Colon (tissue), 2 donors: ENCODE results near the gene IDH2.

Source experiments
- FAIRE-seq: peaks from 2 replicates; lab custom pipeline; 2012; peaks lifted over from hg19 to GRCh38; lab: Jason Lieb, UNC
- donor health status: control.
- donor health status: control.

Gene IDH2

GRCh38 chr15:90063770-90064247, 38.5 kb downstream of the IDH2 start:
- no peak for FAIRE-seq

- FAIRE-seq = no peak
These were observed 39.1 kb downstream of the IDH2 start for GRCh38 chr15:90062973-90063769.

GRCh38 chr15:90062462-90062932, 39.8 kb downstream of the IDH2 start:
- FAIRE-seq = no peak

GRCh38 chr15:90062023-90062442, 40.2 kb downstream of the IDH2 start:
- no peak for FAIRE-seq

GRCh38 chr15:90060797-90061196, 41.5 kb downstream of the IDH2 start:
- no peak for FAIRE-seq

GRCh38 chr15:90059208-90059985, 42.9 kb downstream of the IDH2 start:
- no peak for FAIRE-seq

GRCh38 chr15:90058775-90059174, 43.5 kb downstream of the IDH2 start:
- no peak for FAIRE-seq

- no peak for FAIRE-seq
These were observed 44.0 kb downstream of the IDH2 start for GRCh38 chr15:90058308-90058707.

GRCh38 chr15:90056529-90056928, 45.7 kb downstream of the IDH2 start:
- FAIRE-seq = no peak

- FAIRE-seq = no peak
These were observed 47.1 kb downstream of the IDH2 start for GRCh38 chr15:90055182-90055581.

GRCh38 chr15:90054618-90055097, 47.6 kb downstream of the IDH2 start:
- FAIRE-seq = no peak

GRCh38 chr15:90053685-90054466, 48.4 kb downstream of the IDH2 start:
- no peak for FAIRE-seq

GRCh38 chr15:90051874-90052273, 50.4 kb downstream of the IDH2 start:
- FAIRE-seq = no peak

- FAIRE-seq = no peak
These were observed 52.3 kb downstream of the IDH2 start for GRCh38 chr15:90049666-90050604.

- no peak for FAIRE-seq
These were observed 53.2 kb downstream of the IDH2 start for GRCh38 chr15:90049030-90049429.

- FAIRE-seq = no peak
These were observed 54.2 kb downstream of the IDH2 start for GRCh38 chr15:90047956-90048575.

GRCh38 chr15:90046911-90047392, 55.3 kb downstream of the IDH2 start:
- no peak for FAIRE-seq

GRCh38 chr15:90046289-90046688, 56.0 kb downstream of the IDH2 start:
- no peak for FAIRE-seq

GRCh38 chr15:90044916-90045371, 57.3 kb downstream of the IDH2 start:
- FAIRE-seq = no peak

- no peak for FAIRE-seq
These were observed 58.1 kb downstream of the IDH2 start for GRCh38 chr15:90044191-90044590.
